KMS-11 (cell line): ENCODE data around the gene MRTFB.

Source experiments
- H2AFZ ChIP-seq: fragments of 200-600 bp; sonication (generic); 2 replicates; pipeline ENCODE4 v1.6.1; 2016; ENCODE audit warnings: antibody characterized with exemption, mixed run types, low read depth
- H3K27ac ChIP-seq: fragments of 200-600 bp; sonication (generic); 2 replicates; pipeline ENCODE4 v1.6.1; 2016; ENCODE audit warnings: mild to moderate bottlenecking, mixed run types
- H3K27me3 ChIP-seq: fragments of 200-600 bp; sonication (generic); 2 replicates; pipeline ENCODE4 v1.6.1; 2017; ENCODE audit warnings: mild to moderate bottlenecking, low read depth, mixed run types, moderate library complexity; ENCODE audit not compliant: insufficient read depth
- H3K36me3 ChIP-seq: fragments of 200-600 bp; sonication (generic); 2 replicates; pipeline ENCODE4 v1.6.1; 2017; ENCODE audit warnings: mild to moderate bottlenecking, mixed run types; ENCODE audit not compliant: insufficient read depth
- H3K4me1 ChIP-seq: fragments of 200-600 bp; sonication (generic); 2 replicates; pipeline ENCODE4 v1.6.1; 2016; ENCODE audit warnings: mild to moderate bottlenecking, low read depth, mixed run types; ENCODE audit not compliant: poor library complexity, severe bottlenecking
- H3K4me2 ChIP-seq: fragments of 200-600 bp; sonication (generic); 2 replicates; pipeline ENCODE4 v1.7.0; 2016; ENCODE audit warnings: mild to moderate bottlenecking, mixed run types
- H3K4me3 ChIP-seq: fragments of 200-600 bp; sonication (generic); IDR thresholded peaks from 2 replicates; pipeline ENCODE4 v1.6.1; 2017; ENCODE audit warnings: low read depth, low read length, mixed read lengths; ENCODE audit not compliant: insufficient read depth
- H3K79me2 ChIP-seq: fragments of 200-600 bp; sonication (generic); 2 replicates; pipeline ENCODE4 v1.6.1; 2016; ENCODE audit warnings: low read depth, mixed run types; ENCODE audit not compliant: insufficient read depth
- H3K9ac ChIP-seq: fragments of 200-600 bp; sonication (generic); 2 replicates; pipeline ENCODE4 v1.6.1; 2016; ENCODE audit warnings: mild to moderate bottlenecking, mixed run types
- H4K20me1 ChIP-seq: fragments of 200-600 bp; sonication (generic); 2 replicates; pipeline ENCODE4 v1.6.1; 2016; ENCODE audit warnings: mild to moderate bottlenecking, mixed run types; ENCODE audit not compliant: insufficient read depth
- CTCF ChIP-seq: fragments of 200-600 bp; sonication (generic); conservative IDR thresholded peaks from 2 replicates; pipeline ENCODE4 v1.6.1; 2017; ENCODE audit warnings: low read depth, mild to moderate bottlenecking, antibody characterized with exemption, low read length, moderate library complexity, mixed read lengths

MRTFB gene

GRCh38 chr16:14215941-14216340, 144.8 kb downstream of the MRTFB start:
- Histone ChIP-seq H3K4me1 (no peaks in the 10 kb centered on the region), H4K20me1 (no peaks in the 10 kb centered on the region), H3K79me2 (no peaks in the 10 kb centered on the region), H3K27ac (no peak overlapping the region), H2AFZ (no peak overlapping the region), H3K4me2 (no peak overlapping the region), H3K36me3 (no peaks in the 10 kb centered on the region), H3K4me3 (no peak overlapping the region), H3K9ac (no peak overlapping the region), H3K27me3 (no peaks in the 10 kb centered on the region)
- no peak for TF ChIP-seq CTCF

- no peak overlapping the region for H3K4me2 ChIP-seq
- H3K27me3 ChIP-seq = no peaks in the 10 kb centered on the region
- no peaks in the 10 kb centered on the region for H3K4me1 ChIP-seq
- H3K36me3 ChIP-seq = no peaks in the 10 kb centered on the region
- H3K79me2 ChIP-seq = no peaks in the 10 kb centered on the region
- no peaks in the 10 kb centered on the region for H4K20me1 ChIP-seq
- H3K4me3 ChIP-seq = no peak overlapping the region
- no peak overlapping the region for H3K27ac ChIP-seq
- no peak overlapping the region for H3K9ac ChIP-seq
- H2AFZ ChIP-seq = no peak overlapping the region
- no peak for TF ChIP-seq CTCF
Measured at GRCh38 chr16:14219983-14220382, 148.9 kb downstream of the MRTFB start.

- H3K36me3 ChIP-seq = no peaks in the 10 kb centered on the region
- no peaks in the 10 kb centered on the region for H3K27me3 ChIP-seq
- H4K20me1 ChIP-seq = no peaks in the 10 kb centered on the region
- H3K4me2 ChIP-seq = no peak overlapping the region
- H2AFZ ChIP-seq = no peak overlapping the region
- no peak for TF ChIP-seq CTCF
- no peak overlapping the region for H3K4me3 ChIP-seq
- no peaks in the 10 kb centered on the region for H3K4me1 ChIP-seq
- H3K79me2 ChIP-seq = no peaks in the 10 kb centered on the region
- no peak overlapping the region for H3K9ac ChIP-seq
- no peak overlapping the region for H3K27ac ChIP-seq
Measured at GRCh38 chr16:14223632-14224031, 152.5 kb downstream of the MRTFB start.

DNA sequence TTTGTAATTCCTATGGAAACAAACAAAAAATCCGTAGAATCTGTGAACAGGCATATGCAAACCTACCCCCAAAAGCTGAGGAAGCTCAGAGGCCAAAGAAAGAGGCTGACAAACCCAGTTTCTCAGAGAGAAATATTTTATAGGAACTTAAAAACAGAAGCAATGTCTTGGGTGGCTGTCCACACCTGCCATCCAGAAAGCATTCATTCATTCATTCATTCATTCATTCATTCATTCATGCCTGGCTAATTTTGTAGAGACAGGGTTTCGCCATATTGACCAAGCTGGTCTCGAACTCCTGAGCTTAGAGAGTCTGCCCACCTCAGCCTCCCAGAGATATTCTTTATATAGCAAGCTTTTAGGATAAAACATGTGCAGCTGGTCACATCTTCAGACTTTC, 154.3 kb downstream of the MRTFB start:
- no peak for TF ChIP-seq CTCF
- no peaks in the 10 kb centered on the region for H3K36me3 ChIP-seq
- no peaks in the 10 kb centered on the region for H3K4me1 ChIP-seq
- H2AFZ ChIP-seq = no peak overlapping the region
- H3K27ac ChIP-seq = no peak overlapping the region
- no peak overlapping the region for H3K4me2 ChIP-seq
- no peaks in the 10 kb centered on the region for H4K20me1 ChIP-seq
- H3K9ac ChIP-seq = no peak overlapping the region
- no peaks in the 10 kb centered on the region for H3K27me3 ChIP-seq
- H3K4me3 ChIP-seq = no peak overlapping the region
- no peaks in the 10 kb centered on the region for H3K79me2 ChIP-seq
